ENCODE results near the gene HERPUD2.

The HERPUD2 gene, protein sequence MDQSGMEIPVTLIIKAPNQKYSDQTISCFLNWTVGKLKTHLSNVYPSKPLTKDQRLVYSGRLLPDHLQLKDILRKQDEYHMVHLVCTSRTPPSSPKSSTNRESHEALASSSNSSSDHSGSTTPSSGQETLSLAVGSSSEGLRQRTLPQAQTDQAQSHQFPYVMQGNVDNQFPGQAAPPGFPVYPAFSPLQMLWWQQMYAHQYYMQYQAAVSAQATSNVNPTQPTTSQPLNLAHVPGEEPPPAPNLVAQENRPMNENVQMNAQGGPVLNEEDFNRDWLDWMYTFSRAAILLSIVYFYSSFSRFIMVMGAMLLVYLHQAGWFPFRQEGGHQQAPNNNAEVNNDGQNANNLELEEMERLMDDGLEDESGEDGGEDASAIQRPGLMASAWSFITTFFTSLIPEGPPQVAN

DNA sequence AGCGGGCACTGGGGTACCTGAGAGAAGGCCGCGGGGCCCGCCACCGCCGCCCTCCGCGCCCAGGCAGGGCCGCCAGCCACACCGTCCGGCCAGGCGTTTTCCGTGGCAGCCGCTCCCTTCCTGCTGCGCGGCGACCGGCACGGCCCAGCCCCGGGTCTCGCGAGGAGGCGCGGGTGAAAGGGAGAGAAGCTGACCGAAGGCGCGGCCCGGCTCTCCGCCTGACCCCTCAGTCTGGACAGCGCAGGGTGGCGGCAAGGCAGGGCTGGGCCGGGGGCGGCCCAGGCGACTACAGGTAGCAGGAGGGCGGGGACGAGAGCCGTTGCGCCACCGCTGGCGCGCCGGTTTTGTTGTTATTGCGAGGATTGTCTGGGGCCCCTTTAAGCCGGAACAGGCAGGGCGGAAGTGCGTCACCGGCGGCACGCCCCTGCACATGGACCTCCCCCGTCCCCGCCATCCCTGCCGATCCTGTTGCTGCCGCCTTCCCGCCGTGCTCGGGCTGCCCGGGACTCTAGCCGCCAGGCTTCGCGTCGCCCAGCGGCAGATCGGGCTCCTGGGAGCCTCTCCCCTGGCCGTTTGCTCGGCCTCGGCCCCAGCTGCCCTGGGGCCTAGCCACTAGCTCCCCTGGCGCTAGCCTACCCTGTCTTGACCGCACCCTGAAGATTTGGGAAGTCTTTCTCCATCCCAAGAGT lies at the start of gene HERPUD2:
TSS of gene HERPUD2 (minus strand) at position 352 of the 689 bp plus-strand sequence. CDS start 805 bp downstream, outside the sequence.
- DNase-seq (ENCODE audit: low read depth): peak; percentile 85

DNA sequence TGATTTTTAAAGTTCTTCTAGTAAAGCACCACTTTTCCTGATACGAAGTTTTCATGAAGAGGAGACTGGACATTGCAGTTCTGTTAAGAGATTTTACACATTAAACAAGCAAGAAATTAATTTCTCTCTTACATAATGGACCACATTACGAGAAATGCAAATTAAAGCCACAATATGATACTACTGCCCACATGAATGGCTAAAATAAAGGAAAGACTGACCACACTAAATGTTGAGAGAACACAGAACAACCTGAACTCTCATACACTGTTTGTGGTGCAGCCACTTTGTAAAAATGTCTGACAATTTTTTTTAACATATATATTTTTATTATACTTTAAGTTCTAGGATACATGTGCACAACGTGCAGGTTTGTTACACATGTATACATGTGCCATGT lies 44.0 kb upstream of the HERPUD2 start:
- no peak for DNase-seq (ENCODE audit: low read depth)

- no peak for DNase-seq (ENCODE audit: low read depth)
Measured at GRCh38 chr7:35736725-35737124, 41.8 kb upstream of the HERPUD2 start.

GRCh38 chr7:35735396-35735795 lies 40.5 kb upstream of the HERPUD2 start:
- DNase-seq (ENCODE audit: low read depth): no peak

- no peak for DNase-seq (ENCODE audit: low read depth)
Measured at GRCh38 chr7:35734001-35734483, 39.1 kb upstream of the HERPUD2 start.

DNA sequence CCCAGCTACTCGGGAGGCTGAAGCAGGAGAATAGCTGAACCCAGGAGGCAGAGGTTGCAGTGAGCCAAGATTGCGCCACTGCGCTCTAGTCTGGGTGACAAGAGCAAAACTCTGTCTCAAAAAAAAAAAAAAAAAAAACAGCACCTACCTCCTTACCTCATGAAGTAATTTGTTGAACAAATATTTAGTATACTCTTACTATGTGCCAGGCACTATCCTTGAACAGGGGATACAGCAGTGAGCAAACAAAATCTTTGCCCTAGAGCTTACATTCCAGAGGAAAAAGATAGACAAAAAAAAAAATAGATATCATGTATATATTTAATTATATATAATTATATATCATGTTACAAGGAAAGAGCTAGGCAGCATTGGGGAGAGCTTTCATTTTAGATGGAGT lies 36.4 kb upstream of the HERPUD2 start:
- DNase-seq (ENCODE audit: low read depth): no peak

- no peak for DNase-seq (ENCODE audit: low read depth)
Measured at GRCh38 chr7:35729061-35729783, 34.3 kb upstream of the HERPUD2 start.

GRCh38 chr7:35728412-35729060 lies 33.6 kb upstream of the HERPUD2 start:
- no peak for DNase-seq (ENCODE audit: low read depth)

GRCh38 chr7:35727571-35727970 lies 32.6 kb upstream of the HERPUD2 start:
- DNase-seq (ENCODE audit: low read depth): no peak

GRCh38 chr7:35726654-35727053 lies 31.7 kb upstream of the HERPUD2 start:
- DNase-seq (ENCODE audit: low read depth): no peak

DNA sequence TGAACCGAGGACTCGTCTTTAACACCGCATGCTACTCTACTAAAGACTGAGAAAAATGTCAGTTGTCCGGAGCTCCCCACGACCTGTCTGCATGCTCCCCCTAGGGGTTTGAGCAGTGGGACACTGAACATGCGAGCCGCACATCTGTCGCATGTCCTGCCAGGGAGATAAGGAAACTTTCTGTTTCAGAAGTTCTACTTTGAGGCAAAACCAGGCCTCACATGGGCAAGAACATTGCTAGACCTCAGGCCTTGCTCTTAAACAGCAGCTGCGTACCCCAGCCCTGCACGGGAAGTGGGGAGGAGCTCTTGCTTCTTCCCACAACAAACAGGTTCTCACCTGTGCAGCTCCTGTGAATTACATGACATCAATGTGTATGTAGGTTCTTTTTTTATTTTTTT lies 30.3 kb upstream of the HERPUD2 start:
- peak; percentile 40 for DNase-seq (ENCODE audit: low read depth)

- no peak for DNase-seq (ENCODE audit: low read depth)
Measured at GRCh38 chr7:35723011-35723410, 28.1 kb upstream of the HERPUD2 start.

DNA sequence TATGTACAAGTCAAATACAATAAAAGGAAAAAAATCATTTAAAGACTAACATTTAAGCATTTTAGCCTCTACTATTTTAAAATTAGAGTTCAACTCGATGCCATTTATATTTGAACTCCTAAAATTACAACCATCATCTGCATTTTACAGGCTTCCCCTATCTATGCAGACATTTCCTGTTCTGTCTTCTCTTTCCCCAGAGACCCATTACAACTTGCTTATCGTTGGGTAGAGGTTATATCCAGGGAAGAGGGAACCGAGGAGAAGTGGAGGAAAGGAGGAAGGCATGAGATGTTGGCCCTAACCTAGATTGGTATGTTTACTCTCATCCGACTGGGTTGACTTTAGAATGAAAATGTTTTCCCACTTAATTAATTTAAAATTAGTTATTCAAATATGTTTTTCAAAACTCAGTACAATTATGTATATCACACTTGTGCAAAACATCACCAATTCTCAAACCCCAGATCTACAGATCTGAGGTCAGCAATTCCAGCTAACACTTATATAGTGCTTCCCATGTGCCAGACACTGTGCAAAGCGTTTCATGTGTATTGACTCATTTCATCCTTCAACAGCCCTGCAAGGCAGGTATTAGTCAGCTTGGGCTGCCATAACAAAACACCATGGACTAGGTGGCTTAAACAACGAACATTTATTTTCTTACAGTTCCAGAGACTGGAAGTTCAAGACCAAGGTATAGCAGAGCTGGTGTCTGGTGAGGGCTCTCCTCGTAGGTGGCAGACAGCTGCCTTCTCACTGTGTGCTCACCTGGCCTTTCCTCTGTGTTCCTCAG lies 27.3 kb upstream of the HERPUD2 start:
- DNase-seq (ENCODE audit: low read depth): no peak

GRCh38 chr7:35721288-35721687 lies 26.4 kb upstream of the HERPUD2 start:
- DNase-seq (ENCODE audit: low read depth): no peak

- no peak for DNase-seq (ENCODE audit: low read depth)
Measured at GRCh38 chr7:35720849-35721248, 25.9 kb upstream of the HERPUD2 start.

GRCh38 chr7:35720032-35720431 lies 25.1 kb upstream of the HERPUD2 start:
- no peak for DNase-seq (ENCODE audit: low read depth)

DNA sequence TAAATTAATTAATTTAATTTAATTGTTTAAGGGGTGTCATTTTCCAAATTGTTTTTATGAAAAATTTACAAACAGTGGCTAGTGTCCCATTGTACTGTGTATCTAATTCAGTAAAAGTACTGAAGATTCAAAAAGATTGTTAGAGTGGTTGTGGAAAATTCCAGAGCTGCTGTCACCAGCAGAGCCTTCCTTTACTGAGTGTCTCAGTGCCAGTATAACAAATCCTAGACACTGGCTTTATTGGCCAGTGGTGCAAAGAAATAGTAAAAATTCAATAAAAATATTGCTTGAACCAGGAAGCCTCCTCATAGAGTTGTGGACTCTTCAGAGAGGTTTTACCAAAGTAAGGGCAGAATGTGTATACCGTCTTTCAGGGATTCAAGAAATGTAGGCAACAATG lies 23.1 kb upstream of the HERPUD2 start:
- DNase-seq (ENCODE audit: low read depth): no peak

GRCh38 chr7:35717516-35717915 lies 22.6 kb upstream of the HERPUD2 start:
- DNase-seq (ENCODE audit: low read depth): no peak

- DNase-seq (ENCODE audit: low read depth): no peak
Measured at GRCh38 chr7:35717013-35717412, 22.1 kb upstream of the HERPUD2 start.

DNA sequence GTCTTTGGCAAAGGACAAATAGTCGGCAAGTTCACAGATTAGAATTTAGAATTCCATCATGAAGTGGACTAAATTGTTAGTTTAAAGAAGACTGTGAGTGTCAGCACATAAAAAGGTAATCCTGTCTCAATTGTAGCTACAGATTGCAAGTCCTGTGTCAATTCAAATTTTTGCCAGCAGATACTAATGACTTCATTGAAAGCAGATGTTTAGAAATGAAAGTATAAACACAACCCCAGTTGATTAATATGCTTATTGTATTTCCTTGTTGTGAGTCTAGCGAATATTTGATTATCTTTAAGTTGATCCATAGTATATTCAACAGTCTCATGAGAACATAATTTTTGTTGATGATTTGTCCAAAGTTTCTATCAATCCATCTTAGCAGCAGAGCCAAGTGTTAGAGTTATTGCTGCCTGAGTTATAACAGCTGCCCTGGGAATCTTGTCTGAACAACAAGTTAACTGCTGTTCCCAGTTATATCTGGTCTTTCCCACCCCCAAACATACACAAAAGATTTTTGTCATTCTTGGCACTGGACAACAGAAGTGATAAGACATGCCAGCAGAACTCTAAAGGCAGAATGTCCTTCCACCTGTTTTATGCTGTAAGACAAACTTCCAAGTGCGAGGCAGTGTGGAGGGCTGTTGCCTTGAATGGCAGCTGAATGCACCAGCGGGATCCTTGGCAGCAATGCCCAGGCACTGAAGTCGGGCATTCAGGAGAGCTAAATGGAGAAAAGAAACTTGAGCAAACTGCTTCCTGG lies 21.3 kb upstream of the HERPUD2 start:
- no peak for DNase-seq (ENCODE audit: low read depth)

GRCh38 chr7:35714862-35715261 lies 19.9 kb upstream of the HERPUD2 start:
- DNase-seq (ENCODE audit: low read depth): no peak

All from activated T-cell treated with anti-CD3 and anti-CD28 coated beads for 1 hour (primary cell).